ENCODE data around the gene MAGI2. TPM values are rescaled to one million over a fixed set of nuclear protein-coding genes. Genes with fewer than 3 reads are reported as not detected.

The MAGI2 gene
- total and polyA plus RNA-seq, 2 donors from 2014 or later = 4.4 to 9.0 TPM

DNA sequence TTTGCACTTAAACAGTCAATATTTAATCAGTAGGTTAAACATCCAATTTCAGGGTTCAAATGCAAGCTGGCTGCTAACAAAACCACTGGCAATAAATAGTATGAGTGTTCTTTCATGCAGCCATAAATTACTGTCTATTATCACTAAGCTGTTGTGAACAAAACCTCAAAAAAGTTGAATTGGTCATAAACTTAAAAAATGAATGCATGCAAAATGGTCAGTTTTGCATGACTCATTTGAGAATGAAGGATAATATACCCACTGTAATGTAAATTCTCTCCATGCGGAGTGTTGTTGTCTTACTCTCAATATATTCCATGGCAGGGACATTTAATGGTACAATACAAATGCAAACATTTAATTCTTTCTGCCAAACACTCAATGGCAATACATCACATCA is 226.4 kb downstream of the MAGI2 start:
- no peak overlapping the region for H3K9ac ChIP-seq (ENCODE audit: low read length in 3 of 3)
- no peaks in the 10 kb centered on the region for H3K27me3 ChIP-seq (ENCODE audit: control insufficient read depth, insufficient read depth, low read length)
- peak in 1 of 5 donors; percentile 11 for DNase-seq
- H3K9me3 ChIP-seq (ENCODE audit: control insufficient read depth in 2 of 3, insufficient read depth in 1 of 3, low read length in 3 of 3) = no peaks in the 10 kb centered on the region
- H3K4me3 ChIP-seq (ENCODE audit: low read length in 3 of 3) = no peak overlapping the region
- intact Hi-C loops (cut with DNase I) = no loop called here
- no peaks in the 10 kb centered on the region for H3K36me3 ChIP-seq (ENCODE audit: control insufficient read depth in 2 of 3, insufficient read depth in 3 of 3, low read length in 3 of 3)
- H3K4me1 ChIP-seq (ENCODE audit: control insufficient read depth in 2 of 3, insufficient read depth in 2 of 3, low read depth in 1 of 3, low read length in 3 of 3) = no peaks in the 10 kb centered on the region
- TF ChIP-seq, protein P1, sequence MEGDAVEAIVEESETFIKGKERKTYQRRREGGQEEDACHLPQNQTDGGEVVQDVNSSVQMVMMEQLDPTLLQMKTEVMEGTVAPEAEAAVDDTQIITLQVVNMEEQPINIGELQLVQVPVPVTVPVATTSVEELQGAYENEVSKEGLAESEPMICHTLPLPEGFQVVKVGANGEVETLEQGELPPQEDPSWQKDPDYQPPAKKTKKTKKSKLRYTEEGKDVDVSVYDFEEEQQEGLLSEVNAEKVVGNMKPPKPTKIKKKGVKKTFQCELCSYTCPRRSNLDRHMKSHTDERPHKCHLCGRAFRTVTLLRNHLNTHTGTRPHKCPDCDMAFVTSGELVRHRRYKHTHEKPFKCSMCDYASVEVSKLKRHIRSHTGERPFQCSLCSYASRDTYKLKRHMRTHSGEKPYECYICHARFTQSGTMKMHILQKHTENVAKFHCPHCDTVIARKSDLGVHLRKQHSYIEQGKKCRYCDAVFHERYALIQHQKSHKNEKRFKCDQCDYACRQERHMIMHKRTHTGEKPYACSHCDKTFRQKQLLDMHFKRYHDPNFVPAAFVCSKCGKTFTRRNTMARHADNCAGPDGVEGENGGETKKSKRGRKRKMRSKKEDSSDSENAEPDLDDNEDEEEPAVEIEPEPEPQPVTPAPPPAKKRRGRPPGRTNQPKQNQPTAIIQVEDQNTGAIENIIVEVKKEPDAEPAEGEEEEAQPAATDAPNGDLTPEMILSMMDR (IDR thresholded peaks at IDR 0.05; ENCODE audit: borderline replicate concordance, extremely low read depth, insufficient read depth) = no peak
- H3K27ac ChIP-seq (ENCODE audit: low read depth in 2 of 2, low read length in 2 of 2) = no peak overlapping the region
- FAIRE-seq = no peak

DNA sequence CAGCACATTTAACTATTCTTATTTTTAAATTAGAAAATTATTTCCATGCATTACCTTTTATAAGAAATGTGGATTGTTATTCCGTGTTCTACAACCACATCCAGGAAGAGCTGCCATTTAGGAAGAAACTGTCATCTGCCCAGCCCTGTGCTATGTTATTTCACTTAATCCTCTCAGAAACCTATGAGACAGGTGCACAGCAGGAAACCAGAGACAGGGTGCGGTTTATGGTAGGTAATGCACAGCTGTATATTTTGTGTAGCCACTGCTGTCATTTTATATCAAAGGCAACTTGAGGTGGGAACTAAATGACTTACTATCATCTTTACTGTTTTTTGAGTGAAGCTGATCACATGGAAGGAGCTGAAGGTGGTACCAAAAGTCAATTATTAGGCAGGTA is 232.3 kb downstream of the MAGI2 start:
- intact Hi-C loops (cut with DNase I) = no loop called here
- Histone ChIP-seq H3K4me1 (ENCODE audit: control insufficient read depth in 2 of 3, insufficient read depth in 2 of 3, low read depth in 1 of 3, low read length in 3 of 3) (no peaks in the 10 kb centered on the region), H3K27ac (ENCODE audit: low read depth in 2 of 2, low read length in 2 of 2) (no peak overlapping the region), H3K4me3 (ENCODE audit: low read length in 3 of 3) (no peak overlapping the region), H3K27me3 (ENCODE audit: control insufficient read depth, insufficient read depth, low read length) (no peaks in the 10 kb centered on the region), H3K9ac (ENCODE audit: low read length in 3 of 3) (no peak overlapping the region), H3K9me3 (ENCODE audit: control insufficient read depth in 2 of 3, insufficient read depth in 1 of 3, low read length in 3 of 3) (no peaks in the 10 kb centered on the region), H3K36me3 (ENCODE audit: control insufficient read depth in 2 of 3, insufficient read depth in 3 of 3, low read length in 3 of 3) (no peaks in the 10 kb centered on the region)
- FAIRE-seq = no peak
- no peak for DNase-seq
- TF ChIP-seq, protein P1 (IDR thresholded peaks at IDR 0.05; ENCODE audit: borderline replicate concordance, extremely low read depth, insufficient read depth) = no peak

DNA sequence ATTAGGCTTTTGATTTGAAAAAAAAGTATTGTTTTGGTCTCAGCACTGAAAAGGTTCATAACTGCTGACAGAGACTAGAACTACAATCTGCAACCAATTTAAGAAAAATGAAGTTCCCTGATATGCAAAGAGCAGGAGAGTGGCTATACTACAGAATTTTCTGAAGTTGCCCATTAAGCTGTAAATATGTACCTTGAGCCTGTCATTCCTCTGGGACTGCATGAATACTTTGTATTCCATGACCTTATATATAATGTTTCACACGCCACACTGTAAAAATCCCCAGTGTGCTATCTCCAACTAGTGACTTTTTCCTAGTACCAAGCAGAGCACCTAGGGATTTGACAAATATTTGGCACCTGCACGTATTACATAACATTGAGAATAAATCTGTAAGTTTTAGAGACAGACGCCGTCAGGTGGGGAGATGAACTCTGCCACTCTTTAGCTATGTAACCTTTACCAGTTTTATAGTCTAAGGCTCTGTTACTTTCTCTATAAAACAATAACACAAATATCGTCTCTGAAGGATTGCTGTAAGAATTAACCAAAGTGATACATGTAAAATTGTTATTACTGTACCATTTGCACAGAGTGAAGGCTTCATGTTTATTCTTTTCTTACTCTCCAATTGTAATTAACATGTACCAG is 235.4 kb downstream of the MAGI2 start:
- intact Hi-C loops (cut with DNase I) = no loop called here
- TF ChIP-seq, protein P1 (IDR thresholded peaks at IDR 0.05; ENCODE audit: borderline replicate concordance, extremely low read depth, insufficient read depth) = no peak
- H3K9ac ChIP-seq (ENCODE audit: low read length in 3 of 3) = no peak overlapping the region
- H3K9me3 ChIP-seq (ENCODE audit: control insufficient read depth in 2 of 3, insufficient read depth in 1 of 3, low read length in 3 of 3) = no peaks in the 10 kb centered on the region
- no peaks in the 10 kb centered on the region for H3K36me3 ChIP-seq (ENCODE audit: control insufficient read depth in 2 of 3, insufficient read depth in 3 of 3, low read length in 3 of 3)
- no peak overlapping the region for H3K4me3 ChIP-seq (ENCODE audit: low read length in 3 of 3)
- no peak for FAIRE-seq
- no peaks in the 10 kb centered on the region for H3K4me1 ChIP-seq (ENCODE audit: control insufficient read depth in 2 of 3, insufficient read depth in 2 of 3, low read depth in 1 of 3, low read length in 3 of 3)
- DNase-seq = no peak
- H3K27me3 ChIP-seq (ENCODE audit: control insufficient read depth, insufficient read depth, low read length) = no peaks in the 10 kb centered on the region
- no peak overlapping the region for H3K27ac ChIP-seq (ENCODE audit: low read depth in 2 of 2, low read length in 2 of 2)

DNA sequence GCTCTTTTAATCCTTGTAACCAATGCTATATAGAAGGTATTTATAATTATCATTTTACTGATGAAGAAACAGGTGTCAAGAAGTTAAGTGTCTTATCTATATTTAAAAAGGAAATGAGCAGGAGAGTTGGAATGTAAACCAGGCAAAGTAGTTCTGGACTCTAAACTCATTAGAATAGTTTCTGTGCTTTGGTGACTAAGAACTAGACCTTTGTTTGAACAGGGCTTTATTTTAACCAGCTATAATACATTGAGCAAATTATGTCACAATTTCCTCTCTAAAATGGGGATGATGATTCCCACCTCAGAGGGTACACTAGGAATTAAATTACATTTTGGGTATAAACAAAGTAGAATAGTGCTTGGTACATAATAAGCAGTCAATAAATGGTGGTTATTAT is 236.0 kb downstream of the MAGI2 start:
- TF ChIP-seq, protein P1 (IDR thresholded peaks at IDR 0.05; ENCODE audit: borderline replicate concordance, extremely low read depth, insufficient read depth) = no peak
- no peaks in the 10 kb centered on the region for H3K9me3 ChIP-seq (ENCODE audit: control insufficient read depth in 2 of 3, insufficient read depth in 1 of 3, low read length in 3 of 3)
- H3K4me1 ChIP-seq (ENCODE audit: control insufficient read depth in 2 of 3, insufficient read depth in 2 of 3, low read depth in 1 of 3, low read length in 3 of 3) = no peaks in the 10 kb centered on the region
- H3K27me3 ChIP-seq (ENCODE audit: control insufficient read depth, insufficient read depth, low read length) = no peaks in the 10 kb centered on the region
- H3K9ac ChIP-seq (ENCODE audit: low read length in 3 of 3) = no peak overlapping the region
- no peak overlapping the region for H3K4me3 ChIP-seq (ENCODE audit: low read length in 3 of 3)
- no peak overlapping the region for H3K27ac ChIP-seq (ENCODE audit: low read depth in 2 of 2, low read length in 2 of 2)
- intact Hi-C loops (cut with DNase I) = no loop called here
- DNase-seq (no peak), FAIRE-seq (peak; percentile 86)
- no peaks in the 10 kb centered on the region for H3K36me3 ChIP-seq (ENCODE audit: control insufficient read depth in 2 of 3, insufficient read depth in 3 of 3, low read length in 3 of 3)
